Measurements from ENCODE around the gene PHYHD1.

DNA sequence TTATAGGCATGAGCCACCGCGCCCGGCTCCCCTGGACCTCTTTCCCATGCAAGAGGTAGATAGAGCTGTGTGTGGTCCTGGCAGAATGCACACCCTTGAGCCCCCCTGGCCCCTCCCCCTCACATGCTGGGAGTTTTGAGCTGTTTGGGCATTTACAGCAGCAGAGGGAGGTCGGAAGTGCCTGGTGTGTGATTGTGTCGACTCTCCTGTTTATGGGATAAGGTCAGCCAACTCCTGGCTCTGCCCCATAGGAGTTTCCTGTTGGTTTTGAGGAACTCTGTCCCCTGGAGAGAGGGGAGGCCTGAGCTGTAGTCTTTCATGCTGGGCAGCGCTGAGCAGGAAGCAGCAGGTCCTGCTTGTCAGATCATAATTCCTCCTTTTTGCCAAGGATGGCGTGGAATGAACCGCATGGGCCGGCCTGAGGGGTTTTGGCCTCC is 32.9 kb upstream of the PHYHD1 start:
- TF ChIP-seq CTCF (IDR thresholded peaks at IDR 0.05), result no peak
- no peak for TF ChIP-seq ZFX (IDR thresholded peaks at IDR 0.05; ENCODE audit: borderline replicate concordance)

Data from 22Rv1 (cell line).